HepG2 (cell line): Measurements from ENCODE around the gene KAZALD1. TPM values are rescaled to one million over a fixed set of nuclear protein-coding genes. Genes with fewer than 3 reads are reported as not detected.

Experiments
- CBX2 ChIP-seq, 2 experiments: fragments of 200-600 bp in 1 of 2; sonication (generic); formaldehyde crosslinking in 1 of 2; IDR thresholded peaks; 2 replicates each; pipeline versions ENCODE4 v1.7.0 to v1.8.1; 2018 to 2022; ENCODE audit warnings: low read depth in 2 of 2, low read length in 1 of 2, mild to moderate bottlenecking in 1 of 2, missing genetic modification reagents in 1 of 2
- CC2D1A ChIP-seq: sonication (generic); formaldehyde crosslinking; IDR thresholded peaks from 2 replicates; pipeline ENCODE4 v1.8.1; 2023; ENCODE audit warnings: mild to moderate bottlenecking, missing genetic modification reagents
- CREBL2 ChIP-seq: sonication (generic); formaldehyde crosslinking; IDR thresholded peaks from 2 replicates; pipeline ENCODE4 v1.8.1; 2023; ENCODE audit warnings: missing genetic modification reagents, mild to moderate bottlenecking, borderline replicate concordance
- ELK4 ChIP-seq: sonication (generic); formaldehyde crosslinking; IDR thresholded peaks from 2 replicates; pipeline ENCODE4 v1.9.0; 2021; ENCODE audit warnings: missing genetic modification reagents, borderline replicate concordance
- GLMP ChIP-seq: sonication (generic); formaldehyde crosslinking; IDR thresholded peaks from 2 replicates; pipeline ENCODE4 v1.9.0; 2021; ENCODE audit warnings: missing genetic modification reagents, mild to moderate bottlenecking, borderline replicate concordance
- MXD3 ChIP-seq: IDR thresholded peaks from 2 replicates; pipeline ENCODE4 v1.6.1; 2016; ENCODE audit warnings: mild to moderate bottlenecking, missing biosample characterization, missing genetic modification reagents
- MZF1 ChIP-seq: sonication (generic); formaldehyde crosslinking; IDR thresholded peaks from 2 replicates; pipeline ENCODE4 v1.8.1; 2023; ENCODE audit warnings: mild to moderate bottlenecking, missing genetic modification reagents, borderline replicate concordance
- NRL ChIP-seq: sonication (generic); formaldehyde crosslinking; IDR thresholded peaks from 2 replicates; pipeline ENCODE4 v1.5.0; 2020; ENCODE audit warnings: missing genetic modification reagents, mild to moderate bottlenecking, moderate library complexity, borderline replicate concordance
- PPARG ChIP-seq: conservative IDR thresholded peaks from 2 replicates; pipeline ENCODE4 v1.6.1; 2016; ENCODE audit warnings: missing biosample characterization, missing genetic modification reagents
- RCOR2 ChIP-seq: IDR thresholded peaks from 2 replicates; pipeline ENCODE4 v1.6.1; 2016; ENCODE audit warnings: missing biosample characterization, missing genetic modification reagents
- SAFB2 ChIP-seq: sonication (generic); formaldehyde crosslinking; IDR thresholded peaks from 2 replicates; pipeline ENCODE4 v1.5.1; 2020; ENCODE audit warnings: missing genetic modification reagents, low read depth, mild to moderate bottlenecking, borderline replicate concordance
- SKI ChIP-seq: fragments of 450-650 bp; IDR thresholded peaks from one replicate; pipeline ENCODE4 v1.6.1; 2018; ENCODE audit warnings: mild to moderate bottlenecking; ENCODE audit not compliant: partially characterized antibody
- TEAD3 ChIP-seq: optimal IDR thresholded peaks from 2 replicates; pipeline ENCODE3; 2016; ENCODE audit warnings: borderline replicate concordance
- TGIF2 ChIP-seq: IDR thresholded peaks from 2 replicates; pipeline ENCODE4 v1.6.1; 2016; ENCODE audit warnings: control low read depth, missing compliant biosample characterization
- USF2 ChIP-seq, 2 experiments: sonication (generic) in 1 of 2; formaldehyde crosslinking in 1 of 2; IDR thresholded peaks; 2 replicates each; pipeline versions ENCODE4 v1.5.1 to v1.6.1; 2011 to 2020; ENCODE audit warnings: borderline replicate concordance in 1 of 2, low read depth in 1 of 2, low read length in 1 of 2, mild to moderate bottlenecking in 1 of 2, missing genetic modification reagents in 1 of 2, moderate library complexity in 1 of 2
- ZMAT5 ChIP-seq: sonication (generic); formaldehyde crosslinking; IDR thresholded peaks from 2 replicates; pipeline ENCODE4 v1.5.0; 2020; ENCODE audit warnings: mild to moderate bottlenecking, low read depth, missing genetic modification reagents, borderline replicate concordance
- ZMYM3 ChIP-seq: sonication (generic); formaldehyde crosslinking; IDR thresholded peaks from 2 replicates; pipeline ENCODE4 v1.5.1; 2020; ENCODE audit warnings: mild to moderate bottlenecking, missing genetic modification reagents
- ZNF558 ChIP-seq: sonication (generic); formaldehyde crosslinking; IDR thresholded peaks from 2 replicates; pipeline ENCODE4 v1.9.0; 2022; ENCODE audit warnings: mild to moderate bottlenecking, missing genetic modification reagents, borderline replicate concordance
- ZNF619 ChIP-seq: sonication (generic); formaldehyde crosslinking; IDR thresholded peaks from 2 replicates; pipeline ENCODE4 v1.4.0; 2020; ENCODE audit warnings: mild to moderate bottlenecking, missing genetic modification reagents
- ZNF780A ChIP-seq: sonication (generic); formaldehyde crosslinking; IDR thresholded peaks from 2 replicates; pipeline ENCODE4 v1.8.0; 2022; ENCODE audit warnings: mild to moderate bottlenecking, missing genetic modification reagents, moderate library complexity
- ZNF841 ChIP-seq: sonication (generic); formaldehyde crosslinking; IDR thresholded peaks from 2 replicates; pipeline ENCODE4 v1.8.1; 2023; ENCODE audit warnings: missing genetic modification reagents, borderline replicate concordance
- ZNF878 ChIP-seq: sonication (generic); formaldehyde crosslinking; IDR thresholded peaks from 2 replicates; pipeline ENCODE4 v1.8.1; 2023; ENCODE audit warnings: mild to moderate bottlenecking, missing genetic modification reagents, moderate library complexity
- ZNF883 ChIP-seq: sonication (generic); formaldehyde crosslinking; IDR thresholded peaks from 2 replicates; pipeline ENCODE4 v1.5.1; 2020; ENCODE audit warnings: mild to moderate bottlenecking, missing genetic modification reagents; ENCODE audit errors: not compliant biosample characterization
- polyA plus RNA-seq, 8 experiments: library from polyadenylated mRNA; depleted of rRNA in 3 of 8; stranded (reverse) in 7 of 8; unstranded in 1 of 8; fragments of >200 nt; fragmentation: Illumina TruSeq in 4 of 8; extraction: Trizol in 4 of 8; gene quantifications; 2 replicates each; pipeline versions ENCODE4 v1.2.1 to v1.2.3, GENCODE V29; 2011 to 2016; ENCODE audit warnings: low read depth in 4 of 8, missing spikeins in 1 of 8, mixed read lengths in 1 of 8; ENCODE audit not compliant: insufficient read depth in 1 of 8
- total RNA-seq, 5 experiments: library from RNA; depleted of rRNA; stranded (reverse); fragments of >200 nt; fragmentation: Illumina TruSeq; extraction: Trizol; gene quantifications; 2 replicates each; pipeline ENCODE4 v1.2.3, GENCODE V29; 2016; ENCODE audit warnings: low read depth in 1 of 5

Gene KAZALD1
- total and polyA plus RNA-seq, 2 of the 13 experiments (the other 11 are each of a cell fraction or from before 2014, with no cell fraction given) = 16.7 to 27.7 TPM

- TF ChIP-seq CBX2 (IDR thresholded peaks at IDR 0.05; ENCODE audit: low read depth, low read length) (no peak), CBX2 (CRISPR knock-in tag; IDR thresholded peaks at IDR 0.05; ENCODE audit: low read depth) (no peak), MXD3 (CRISPR knock-in tag) (peak; percentile 82; the same call in 1 of the 2 replicates), MZF1 (CRISPR knock-in tag) (no peak), ZNF878 (0 out of 2 replicates have a peak, but pooled peaks have one; percentile 22), SAFB2 (peak; percentile 29; the same call in 1 of the 2 replicates), ZNF780A (CRISPR knock-in tag) (no peak), RCOR2 (CRISPR knock-in tag) (no peak), TEAD3 (peak; percentile 53), TGIF2 (CRISPR knock-in tag) (peak; percentile 18; the same call in 1 of the 2 replicates), PPARG (no peak), USF2 (IDR thresholded peaks at IDR 0.05; ENCODE audit: low read depth, low read length) (no peak), USF2 (CRISPR knock-in tag; IDR thresholded peaks at IDR 0.05; ENCODE audit: borderline replicate concordance) (peak; percentile 54), CREBL2 (CRISPR knock-in tag) (no peak), ZNF619 (CRISPR knock-in tag) (peak; percentile 64; the same call in 1 of the 2 replicates), ELK4 (no peak), GLMP (CRISPR knock-in tag) (no peak), ZMAT5 (CRISPR knock-in tag) (no peak), CC2D1A (CRISPR knock-in tag) (no peak), ZMYM3 (CRISPR knock-in tag) (peak; percentile 51; the same call in 1 of the 2 replicates), NRL (CRISPR knock-in tag) (peak; percentile 27; the same call in 1 of the 2 replicates), ZNF883 (CRISPR knock-in tag) (peak; percentile 45), ZNF558 (CRISPR knock-in tag) (peak; percentile 33; the same call in 1 of the 2 replicates), SKI (no peak), ZNF841 (CRISPR knock-in tag) (no peak)
Measured at GRCh38 chr10:101066146-101066895, 4.5 kb downstream of the KAZALD1 start (continued).
